ENCODE results near the gene OGFOD2. TPM values are rescaled to one million over a fixed set of nuclear protein-coding genes. Genes with fewer than 3 reads are reported as not detected.

The OGFOD2 gene
- 19.1 and 34.3 TPM in 2 replicates for total RNA-seq (2014; rRNA removed; shearing (Covaris generic))

DNA sequence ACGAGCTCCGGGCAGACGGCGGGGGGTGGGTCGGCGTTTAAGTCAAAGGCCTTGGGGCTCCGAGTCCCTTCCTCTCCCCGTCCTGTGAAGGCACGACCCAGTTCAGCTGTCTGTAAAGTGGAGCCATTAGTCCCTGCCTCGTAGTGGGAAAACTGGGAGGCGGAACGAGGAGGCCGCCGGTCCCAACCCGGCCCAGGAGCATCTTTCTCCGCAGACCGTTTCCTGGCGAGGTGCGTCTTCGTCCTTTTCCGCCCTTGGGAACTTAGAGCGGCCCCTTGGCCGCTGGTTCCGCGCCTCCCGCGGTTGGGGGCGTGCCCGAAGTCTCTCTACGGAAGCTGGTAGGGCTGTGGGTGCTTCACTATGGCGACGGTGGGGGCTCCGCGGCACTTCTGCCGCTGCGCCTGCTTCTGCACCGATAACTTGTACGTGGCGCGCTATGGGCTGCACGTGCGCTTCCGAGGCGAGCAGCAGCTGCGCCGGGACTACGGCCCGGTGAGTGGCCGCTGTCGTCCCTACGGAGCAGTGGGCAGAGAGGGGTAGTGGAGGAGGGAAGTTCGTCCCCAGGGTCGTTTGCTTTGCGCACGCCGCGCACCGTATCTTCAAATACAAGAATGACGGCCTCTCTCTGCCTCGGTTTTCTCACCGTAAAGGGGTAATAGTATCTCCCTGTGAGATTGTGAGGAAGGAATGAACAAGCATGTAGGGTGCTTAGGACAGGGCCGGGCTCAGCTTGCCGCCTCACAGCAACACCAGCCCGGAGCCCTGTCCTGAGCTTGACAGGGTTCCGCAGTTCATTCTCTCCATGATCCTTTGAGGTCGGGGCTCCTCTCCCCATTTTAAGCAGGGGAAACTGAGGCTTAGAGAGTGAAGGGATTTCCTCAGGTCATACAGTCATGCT lies at the start of gene OGFOD2:
TSS of gene OGFOD2 (plus strand) at position 353 of the 898 bp plus-strand sequence. CDS start at position 361, 8 bp downstream.
- DNase-seq (ENCODE audit: low read depth): peak; percentile 94

DNA sequence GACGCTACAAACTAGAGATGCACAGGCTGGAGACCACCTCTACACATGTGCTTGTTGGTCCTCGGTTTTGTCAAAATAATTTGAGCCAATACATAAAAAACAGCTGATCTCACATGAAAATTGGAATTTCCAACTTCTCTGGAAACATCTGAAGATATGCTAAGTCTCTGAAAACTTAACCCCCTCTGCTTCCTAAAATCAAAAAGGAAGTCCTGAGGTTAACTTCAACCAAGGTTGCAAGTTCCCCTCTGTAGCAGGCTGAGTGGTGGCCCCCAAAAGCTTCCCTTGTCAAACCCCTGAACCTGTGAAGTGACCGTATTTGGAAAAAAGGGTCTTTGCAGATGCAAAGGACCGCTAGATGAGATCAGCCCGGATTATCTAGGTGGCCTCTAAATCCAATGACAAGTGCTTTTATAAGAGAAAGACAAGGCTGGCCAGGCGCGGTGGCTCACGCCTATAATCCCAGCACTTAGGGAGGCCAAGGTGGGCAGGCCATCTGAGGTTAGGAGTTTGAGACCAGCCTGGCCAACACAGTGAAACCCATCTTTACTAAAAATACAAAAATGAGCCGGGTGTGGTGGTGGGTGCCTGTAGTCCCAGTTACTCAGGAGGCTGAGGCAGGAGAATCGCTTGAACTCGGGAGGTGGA lies 47.2 kb upstream of the OGFOD2 start:
- no peak for DNase-seq (ENCODE audit: low read depth)

DNA sequence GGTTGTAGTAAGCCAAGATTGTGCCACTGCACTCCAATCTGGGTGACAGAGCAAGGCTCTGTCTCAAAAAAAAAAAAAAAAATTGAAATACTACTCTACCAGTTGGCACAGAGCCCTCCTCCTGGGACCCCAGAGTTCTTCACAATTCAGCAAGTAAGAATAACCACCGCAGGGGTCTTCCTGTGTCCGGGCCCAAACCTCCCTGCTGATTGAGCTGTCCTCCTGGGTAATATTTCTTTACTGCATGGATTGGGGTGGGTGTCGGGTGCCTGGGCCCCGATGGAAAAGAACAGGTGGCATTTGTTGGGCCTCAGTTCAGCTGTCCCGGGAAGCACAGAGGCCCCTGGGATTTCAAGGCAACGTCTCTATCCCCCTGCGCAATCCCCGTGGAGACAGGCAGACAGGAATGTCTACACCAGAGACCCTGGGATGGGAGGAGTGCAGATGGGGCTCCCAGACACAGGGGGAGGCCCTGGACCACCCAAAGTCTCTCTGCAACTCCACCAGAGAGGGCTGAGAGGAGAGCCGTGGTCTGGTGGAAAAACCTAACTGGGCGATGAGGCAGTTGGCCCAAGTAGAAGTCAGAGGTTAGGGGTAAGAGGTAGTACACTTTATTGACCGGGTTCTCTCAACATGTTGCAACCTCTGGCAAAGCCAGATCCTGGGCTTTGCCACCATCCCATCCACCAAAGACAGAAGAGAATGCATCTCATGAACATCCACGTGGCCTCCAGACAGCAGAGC lies 46.5 kb upstream of the OGFOD2 start:
- no peak for DNase-seq (ENCODE audit: low read depth)

DNA sequence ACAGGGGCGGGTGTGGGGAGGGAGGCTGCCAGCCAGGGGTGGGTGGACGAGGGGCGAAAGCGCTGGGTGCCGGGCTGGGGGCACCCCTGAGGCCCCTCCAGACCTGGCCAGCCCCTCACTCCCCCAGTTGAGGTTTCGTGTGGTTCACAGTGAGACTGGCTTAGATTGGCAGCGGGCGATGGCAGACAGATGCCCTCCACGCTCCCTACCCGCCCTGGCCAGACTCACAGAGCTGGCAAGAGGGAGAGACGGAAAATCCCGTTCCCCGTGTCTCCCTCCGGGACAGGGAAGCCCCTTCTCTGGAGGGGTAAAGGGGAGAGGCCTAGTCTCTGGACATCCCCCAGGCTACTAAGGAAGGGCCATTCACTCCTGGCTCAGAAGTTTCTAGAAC lies 45.9 kb upstream of the OGFOD2 start:
- no peak for DNase-seq (ENCODE audit: low read depth)

DNA sequence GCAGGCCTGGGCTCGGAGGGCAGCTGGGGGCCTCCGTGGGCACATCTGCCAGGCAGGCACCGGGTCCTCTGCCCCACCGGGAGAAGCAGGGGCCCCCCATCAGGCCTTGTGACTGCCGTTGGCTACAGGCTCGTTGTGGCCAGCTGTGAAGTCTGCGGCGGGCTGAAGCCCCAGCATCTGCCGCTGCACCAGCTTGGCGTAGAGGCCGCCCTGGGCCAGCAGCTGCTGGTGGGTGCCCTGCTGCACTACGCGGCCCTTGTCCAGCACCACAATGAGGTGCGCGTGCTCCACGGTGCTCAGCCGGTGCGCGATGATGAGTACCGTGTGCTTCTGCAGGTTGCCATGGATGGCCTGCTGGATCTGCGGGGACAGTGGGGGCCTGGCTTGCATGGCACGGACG lies 45.2 kb upstream of the OGFOD2 start:
- DNase-seq (ENCODE audit: low read depth): no peak

DNA sequence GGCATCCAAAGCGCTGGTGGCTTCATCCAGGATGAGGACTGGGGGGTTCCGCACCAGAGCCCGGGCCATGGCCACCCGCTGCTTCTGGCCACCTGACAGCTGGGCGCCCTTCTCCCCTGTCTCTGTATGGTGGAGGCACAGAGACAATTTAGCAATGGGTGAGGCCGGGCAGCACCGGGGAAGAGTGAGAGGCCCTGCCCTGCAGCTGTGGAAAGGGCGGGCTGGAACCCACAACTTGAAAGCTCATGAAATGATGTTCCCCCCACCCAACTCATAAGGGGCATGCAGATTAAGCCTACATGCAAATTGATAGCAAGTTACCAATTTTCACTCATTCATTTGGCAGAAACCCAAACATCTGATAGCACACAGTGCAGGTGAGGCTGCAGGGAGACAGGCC lies 42.8 kb upstream of the OGFOD2 start:
- DNase-seq (ENCODE audit: low read depth): no peak

DNA sequence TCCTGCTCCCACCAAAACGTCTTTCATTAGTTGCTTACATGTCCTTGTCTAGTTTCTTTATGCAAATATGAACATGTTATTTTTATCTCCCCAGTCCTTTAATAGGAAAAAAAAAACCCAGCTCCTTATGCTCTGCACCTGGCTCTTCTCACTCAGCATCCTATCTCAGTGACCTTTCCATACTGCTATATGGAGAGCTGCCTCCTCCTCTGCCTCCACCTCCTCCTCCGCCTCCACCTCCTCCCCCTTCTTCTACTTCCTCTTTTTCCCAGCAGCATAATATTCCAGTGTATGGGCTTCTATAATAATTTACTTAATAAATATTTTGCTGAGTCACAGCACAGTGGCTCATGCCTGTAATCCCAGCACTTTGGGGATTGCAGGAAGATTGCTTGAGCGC lies 40.3 kb upstream of the OGFOD2 start:
- DNase-seq (ENCODE audit: low read depth): no peak

DNA sequence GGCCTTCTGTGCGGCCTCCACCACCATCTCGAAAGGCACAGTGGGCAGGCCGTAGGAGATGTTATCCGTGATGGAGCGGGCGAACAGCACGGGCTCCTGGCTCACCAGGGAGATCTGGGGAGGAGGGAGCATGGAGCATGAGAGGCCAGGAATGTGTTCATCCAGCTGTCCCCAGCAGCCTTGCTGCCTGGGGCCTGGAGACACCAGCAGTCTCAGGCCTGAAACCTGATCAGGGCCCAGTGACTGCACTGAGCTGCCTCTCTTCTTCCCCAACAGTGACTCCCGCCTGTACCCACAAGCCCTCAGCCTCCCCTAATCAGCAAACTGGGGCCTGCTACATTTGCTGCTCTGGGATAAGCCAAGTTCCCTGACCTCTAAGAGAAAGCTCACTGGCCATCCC lies 39.7 kb upstream of the OGFOD2 start:
- DNase-seq (ENCODE audit: low read depth): no peak

DNA sequence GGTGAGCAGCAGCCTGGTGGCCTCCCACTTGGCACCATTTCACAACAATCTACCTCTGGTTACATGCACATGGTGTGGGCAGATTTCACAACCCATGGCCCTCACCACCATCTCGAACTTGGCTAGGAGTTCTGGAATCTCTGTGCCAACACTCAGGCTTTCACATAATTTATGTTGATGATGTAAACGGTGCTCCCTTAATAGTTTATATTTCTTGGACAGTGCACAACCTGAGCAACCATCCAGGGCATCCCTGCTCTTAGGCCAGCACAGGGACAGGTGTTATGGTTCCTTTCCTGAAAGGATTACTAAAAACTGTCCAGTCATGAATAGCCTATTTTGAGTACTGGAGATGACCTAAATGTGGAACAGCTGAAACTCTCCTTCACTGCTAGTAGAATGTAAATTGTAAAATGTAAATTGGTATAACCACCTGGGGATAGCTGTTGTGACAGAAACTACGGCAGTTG lies 37.4 kb upstream of the OGFOD2 start:
- no peak for DNase-seq (ENCODE audit: low read depth)

DNA sequence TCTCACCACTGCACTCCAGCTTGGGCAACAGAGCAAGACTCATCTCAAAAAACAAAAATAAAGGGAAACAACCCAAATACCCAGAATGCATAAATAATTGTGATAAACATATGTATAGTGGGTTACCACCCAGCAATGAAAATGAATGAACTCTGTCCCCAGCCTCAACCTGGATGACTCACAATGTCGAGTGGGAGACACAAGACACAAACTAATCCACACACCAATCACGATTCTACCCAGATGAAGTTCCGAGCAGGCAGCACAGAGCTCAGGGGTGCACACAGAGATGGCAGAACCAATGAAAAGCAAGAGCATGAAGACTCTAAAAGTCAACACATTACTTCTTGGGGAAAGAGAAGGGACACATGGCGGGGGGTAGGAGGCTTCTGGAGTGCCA lies 35.9 kb upstream of the OGFOD2 start:
- DNase-seq (ENCODE audit: low read depth): no peak

DNA sequence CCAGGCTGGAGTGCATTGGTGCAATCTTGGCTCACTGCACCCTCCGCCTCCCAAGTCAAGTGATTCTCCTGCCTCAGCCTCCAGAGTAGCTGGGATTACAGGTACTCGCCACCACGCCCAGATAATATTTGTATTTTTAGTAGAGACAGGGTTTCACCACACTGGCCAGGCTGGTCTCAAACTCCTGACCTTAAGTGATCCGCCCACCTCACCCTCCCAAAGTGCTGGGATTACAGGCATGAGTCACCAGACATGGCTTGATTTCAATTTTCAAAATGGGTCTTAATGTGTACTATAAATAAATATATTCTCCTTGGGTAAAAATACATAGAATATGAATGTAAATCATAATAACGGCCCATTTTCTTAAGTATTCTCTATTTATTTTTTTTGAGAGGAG lies 33.7 kb upstream of the OGFOD2 start:
- DNase-seq (ENCODE audit: low read depth): peak; percentile 49

DNA sequence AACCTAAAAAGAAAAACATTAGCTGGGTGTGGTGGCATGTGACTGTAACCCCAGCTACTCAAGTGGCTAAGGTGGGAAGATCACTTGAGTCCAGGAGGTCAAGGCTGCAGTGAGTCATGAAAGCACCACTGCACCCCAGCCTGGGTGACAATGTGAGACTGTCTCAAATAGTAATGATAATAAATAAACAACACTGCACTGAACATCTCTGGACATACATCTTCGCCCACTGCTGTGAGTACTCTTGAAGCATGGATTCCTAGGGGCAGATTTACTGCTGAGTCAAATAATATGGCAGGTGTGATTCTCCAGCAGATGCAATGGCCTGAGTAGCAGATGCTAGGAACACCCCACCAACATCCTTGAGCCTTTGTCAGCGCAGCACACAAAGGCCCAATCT lies 32.4 kb upstream of the OGFOD2 start:
- DNase-seq (ENCODE audit: low read depth): peak; percentile 66

DNA sequence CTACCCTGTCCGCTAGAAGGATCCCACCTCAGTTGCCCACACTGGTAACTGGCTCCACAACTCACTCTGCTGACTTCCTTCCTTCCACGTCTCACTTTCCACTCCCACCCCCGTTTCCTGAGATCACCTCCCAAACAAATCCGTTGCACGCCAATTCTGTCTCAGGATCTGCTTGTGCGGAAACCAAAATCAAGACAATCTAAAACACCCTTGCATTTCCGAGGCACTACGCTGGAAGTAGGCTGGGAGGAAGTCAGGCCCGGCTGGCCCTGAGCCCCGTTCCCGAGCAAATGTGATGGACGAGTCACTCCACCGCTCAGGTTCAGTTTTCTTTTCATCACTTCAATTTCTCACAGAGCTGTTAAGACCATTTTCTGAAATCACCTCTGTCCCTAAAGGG lies 31.8 kb upstream of the OGFOD2 start:
- DNase-seq (ENCODE audit: low read depth): peak; percentile 47

DNA sequence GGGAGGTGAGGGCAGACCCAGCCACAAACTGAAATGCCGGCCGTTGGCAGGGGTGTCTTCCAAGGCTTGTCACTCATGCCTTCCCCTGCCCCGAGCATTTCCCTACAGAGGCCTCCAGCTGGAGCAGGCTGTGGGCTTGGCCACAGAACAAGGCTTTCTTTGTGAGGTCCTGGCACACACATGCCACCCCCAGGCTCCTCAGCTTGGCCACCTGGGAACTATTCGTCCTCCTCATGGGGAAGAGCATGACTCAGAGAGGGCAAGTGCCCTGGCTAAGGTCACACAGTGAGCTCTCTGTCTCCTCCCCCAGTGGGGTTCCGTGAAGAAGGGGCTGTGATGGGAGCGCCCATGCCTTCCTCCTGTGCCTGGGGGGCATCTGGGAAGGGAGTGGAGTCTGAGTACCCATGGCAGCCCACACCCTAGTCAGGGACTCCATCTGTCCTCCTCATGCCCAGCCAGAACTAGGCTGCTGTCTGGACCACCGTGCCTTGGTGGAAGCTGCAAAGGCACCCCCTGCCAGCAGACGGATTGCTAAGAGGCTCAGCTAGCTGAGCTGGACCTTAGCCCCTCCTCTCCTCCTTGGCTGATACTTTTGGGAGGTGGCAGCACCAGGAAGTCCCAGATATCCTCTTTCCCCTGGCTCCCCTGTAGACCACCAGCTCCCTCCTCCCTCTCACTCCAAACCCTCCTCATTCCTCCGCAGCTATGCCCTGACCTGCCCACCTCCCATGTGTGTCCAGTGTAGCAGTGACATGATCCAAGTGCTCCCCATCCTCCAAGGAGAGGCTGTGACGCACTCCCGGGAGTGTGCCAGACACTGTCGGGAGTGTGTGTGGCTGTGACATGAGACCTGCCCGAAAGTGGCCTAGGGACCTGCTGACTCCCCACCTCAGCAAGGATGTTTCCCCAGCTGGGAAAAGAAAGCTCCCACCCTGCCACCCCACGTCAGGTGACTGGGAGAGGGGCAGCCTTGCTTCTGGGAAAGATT lies 30.1 kb upstream of the OGFOD2 start:
- DNase-seq (ENCODE audit: low read depth): peak; percentile 91

DNA sequence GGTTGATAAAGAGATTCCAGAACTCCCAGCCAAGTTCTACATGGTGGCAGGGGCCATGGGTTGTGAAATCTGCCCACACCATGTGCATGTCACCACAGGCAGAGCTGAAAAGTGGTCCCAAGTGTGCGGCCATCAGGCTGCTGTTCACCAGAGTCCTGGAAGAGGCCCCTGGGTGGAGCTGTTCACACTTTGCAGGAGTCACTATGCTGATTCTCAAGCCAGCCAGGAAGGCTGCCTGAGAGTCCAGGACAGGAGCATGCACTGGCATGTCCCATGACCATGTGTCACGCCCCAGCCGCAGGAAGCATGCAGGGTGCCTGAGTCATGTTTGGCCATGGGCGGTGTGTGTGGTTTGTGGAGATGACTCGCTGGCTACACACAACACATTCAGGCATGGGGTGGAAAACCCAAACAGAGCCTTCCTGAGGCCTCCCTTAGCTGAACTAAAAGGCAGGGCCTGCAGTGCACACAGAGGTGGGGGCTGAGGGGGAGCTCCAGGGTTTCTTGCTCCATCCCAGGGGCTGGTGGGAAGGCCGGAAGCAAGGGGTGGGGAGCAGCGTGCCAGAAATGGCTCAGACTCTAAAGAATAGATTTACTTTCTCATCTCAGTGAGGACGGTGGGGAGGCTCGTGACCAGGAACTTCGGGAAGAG lies 28.2 kb upstream of the OGFOD2 start:
- peak; percentile 100 for DNase-seq (ENCODE audit: low read depth)

DNA sequence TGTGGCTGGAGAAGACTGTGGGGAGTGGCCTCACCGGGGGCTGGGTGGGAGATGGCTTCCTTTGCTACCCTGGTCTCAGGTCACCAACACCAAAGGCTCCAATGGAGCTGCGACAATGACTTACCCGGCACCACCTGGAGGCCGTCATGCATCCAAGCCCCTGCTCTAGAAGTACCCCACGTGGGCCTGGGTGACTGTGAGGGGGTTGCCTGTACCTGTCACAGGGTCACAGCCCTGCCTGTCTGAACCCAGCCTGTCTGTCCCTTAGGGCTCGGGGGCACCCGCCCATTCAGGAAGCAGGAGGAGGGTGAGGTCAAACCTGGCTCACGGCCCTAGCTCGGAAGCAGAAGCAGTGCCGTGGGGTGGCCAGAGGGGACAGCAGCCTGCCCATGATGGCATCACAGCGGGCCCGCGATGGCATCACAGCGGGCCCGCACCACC lies 27.7 kb upstream of the OGFOD2 start:
- peak; percentile 49 for DNase-seq (ENCODE audit: low read depth)

DNA sequence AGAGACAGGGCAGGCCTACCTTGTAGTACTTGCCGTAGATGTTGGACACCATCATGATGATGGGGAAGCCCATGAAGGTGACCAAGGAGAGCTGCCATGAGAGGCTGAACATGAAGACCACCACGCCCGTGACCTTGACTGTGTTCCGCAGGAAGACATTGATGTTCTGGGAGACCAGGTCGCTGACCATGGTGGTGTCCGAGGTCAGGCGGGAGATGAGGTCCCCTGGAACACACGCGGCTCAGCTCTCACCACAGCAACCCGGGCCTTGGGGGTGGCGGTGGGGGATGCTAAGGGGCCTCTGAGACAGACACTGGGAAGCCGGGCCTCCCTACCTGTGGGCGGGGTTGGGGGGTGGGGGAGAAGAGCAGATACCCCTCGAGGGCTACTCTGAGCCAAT lies 26.4 kb upstream of the OGFOD2 start:
- no peak for DNase-seq (ENCODE audit: low read depth)

DNA sequence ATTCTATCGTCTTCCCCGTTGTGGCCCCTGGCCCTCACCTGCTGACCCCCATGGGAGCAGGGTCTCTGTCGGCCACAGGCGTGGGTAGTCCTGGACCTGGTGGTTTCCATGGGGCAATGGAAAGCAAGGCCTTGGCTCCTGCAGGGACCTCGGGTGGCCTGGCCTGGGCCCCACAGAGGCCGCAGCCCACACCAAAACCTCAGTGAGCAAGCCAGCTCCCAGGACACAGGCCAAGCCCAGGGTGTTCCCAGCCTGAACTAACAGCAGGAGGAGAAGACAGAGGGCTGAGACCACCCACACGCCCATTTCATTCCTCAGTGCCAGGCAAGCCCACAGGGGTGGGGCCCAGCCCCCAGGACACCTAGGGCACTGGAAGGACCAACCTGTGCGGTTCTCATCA lies 25.6 kb upstream of the OGFOD2 start:
- DNase-seq (ENCODE audit: low read depth): no peak

DNA sequence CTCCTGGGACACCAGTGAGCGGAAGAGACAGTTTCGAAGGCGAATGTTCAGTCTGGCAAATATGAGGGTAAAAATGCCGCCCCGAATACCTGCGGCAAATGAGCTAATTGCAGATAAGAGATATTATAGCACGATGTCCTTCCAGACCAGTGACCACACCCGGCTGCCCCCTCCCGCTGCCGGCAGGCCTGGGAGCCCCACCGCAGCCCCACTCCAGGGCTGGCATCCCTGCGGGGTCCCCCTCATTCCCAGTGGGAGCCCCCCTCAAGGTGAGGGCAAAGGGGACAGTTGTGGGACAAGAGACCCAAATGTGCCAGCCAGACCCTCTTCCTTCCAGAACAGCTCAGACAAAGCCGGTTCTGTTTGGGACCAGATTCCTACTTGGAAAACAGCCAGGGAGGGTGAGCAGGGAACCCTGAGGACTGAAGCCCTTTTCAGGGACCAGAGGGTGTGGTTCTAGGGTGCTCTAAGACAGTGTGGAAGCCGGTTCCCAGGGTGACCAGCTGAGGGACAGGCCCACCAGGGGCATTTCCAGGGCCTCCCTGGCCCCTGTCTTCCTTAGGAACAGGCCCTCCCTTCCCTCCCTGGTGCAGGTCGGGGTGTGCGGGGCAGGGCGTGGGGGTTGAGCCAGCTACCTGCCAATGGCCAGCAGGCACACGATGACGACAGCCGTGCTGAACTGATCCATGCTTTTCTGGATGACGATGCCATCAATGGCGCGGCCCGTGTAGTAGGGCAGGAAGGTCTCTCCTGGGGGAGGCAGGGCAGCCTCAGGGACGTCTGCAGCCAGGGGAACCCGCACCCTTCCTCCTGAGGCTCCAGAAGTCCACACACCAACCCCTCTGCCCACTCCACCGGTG lies 25.0 kb upstream of the OGFOD2 start:
- no peak for DNase-seq (ENCODE audit: low read depth)

DNA sequence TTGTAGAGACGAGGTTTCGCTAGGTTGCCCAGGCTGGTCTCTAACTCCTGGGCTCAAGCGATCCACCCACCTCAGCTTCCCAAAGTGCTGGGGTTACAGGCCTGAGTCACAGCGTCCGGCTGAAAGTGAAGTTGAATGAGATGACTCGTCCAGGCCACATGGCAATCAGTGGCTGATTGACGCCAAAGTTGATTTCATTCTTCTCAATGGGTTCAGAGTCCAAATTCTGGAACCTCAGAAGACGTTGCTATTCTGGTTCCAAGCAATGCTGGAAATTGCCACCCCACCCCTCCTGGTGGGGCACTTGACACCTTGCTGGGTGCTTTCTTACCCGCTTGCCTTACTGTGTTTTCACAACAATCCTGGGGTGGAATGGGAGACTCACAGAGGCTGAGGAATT lies 23.6 kb upstream of the OGFOD2 start:
- DNase-seq (ENCODE audit: low read depth): peak; percentile 80
